SK-N-SH treated with all-trans-retinoic acid at 6 μM for 48 hours (cell line): ENCODE results near the gene ITGA5.

ENCODE experiments used
- ATAC-seq: fragments of 200-7000 bp; cut with Tn5 transposase; 3 replicates; pipeline ENCODE4 v1.9.1; 2020; ENCODE audit warnings: mild to moderate bottlenecking, moderate library complexity
- ARNTL ChIP-seq: fragments of 450-650 bp; formaldehyde crosslinking; IDR thresholded peaks from 2 replicates; pipeline ENCODE4 v1.5.0; 2020; ENCODE audit warnings: low read depth, mild to moderate bottlenecking, moderate library complexity, borderline replicate concordance
- BACH2 ChIP-seq: fragments of 250-450 bp; sonication (Bioruptor Pico); IDR thresholded peaks from 2 replicates; pipeline ENCODE4 v1.9.0; 2021; ENCODE audit warnings: mild to moderate bottlenecking, borderline replicate concordance
- CREB5 ChIP-seq: fragments of 250-450 bp; sonication (Bioruptor Pico); IDR thresholded peaks from 2 replicates; pipeline ENCODE4 v1.5.1; 2020; ENCODE audit warnings: low read depth, mild to moderate bottlenecking, moderate library complexity
- CSRNP3 ChIP-seq: fragments of 250-450 bp; sonication (Bioruptor Pico); IDR thresholded peaks from 2 replicates; pipeline ENCODE4 v1.5.1; 2021; ENCODE audit warnings: mild to moderate bottlenecking, moderate library complexity
- ESRRG ChIP-seq: fragments of 250-450 bp; sonication (Bioruptor Pico); IDR thresholded peaks from 2 replicates; pipeline ENCODE4 v1.6.1; 2021; ENCODE audit warnings: mild to moderate bottlenecking
- GLIS3 ChIP-seq: fragments of 250-450 bp; sonication (Bioruptor Pico); IDR thresholded peaks from 2 replicates; pipeline ENCODE4 v1.5.0; 2020; ENCODE audit warnings: mild to moderate bottlenecking, moderate library complexity
- ISL1 ChIP-seq: fragments of 250-450 bp; sonication (Bioruptor Pico); IDR thresholded peaks from 2 replicates; pipeline ENCODE4 v2.1.2; 2022; ENCODE audit warnings: mild to moderate bottlenecking, moderate library complexity
- PPARA ChIP-seq: fragments of 250-450 bp; sonication (Bioruptor Pico); IDR thresholded peaks from 2 replicates; pipeline ENCODE4 v1.5.0; 2020; ENCODE audit warnings: mild to moderate bottlenecking, borderline replicate concordance
- RARB ChIP-seq: fragments of 250-450 bp; sonication (Bioruptor Pico); IDR thresholded peaks from 2 replicates; pipeline ENCODE4 v1.8.0; 2021; ENCODE audit warnings: mild to moderate bottlenecking, moderate library complexity
- SNAI2 ChIP-seq: fragments of 250-450 bp; sonication (Bioruptor Pico); IDR thresholded peaks from 2 replicates; pipeline ENCODE4 v1.5.0; 2020; ENCODE audit warnings: mild to moderate bottlenecking, moderate library complexity
- TCF4 ChIP-seq: fragments of 250-450 bp; sonication (Bioruptor Pico); IDR thresholded peaks from 2 replicates; pipeline ENCODE4 v1.8.0; 2021; ENCODE audit warnings: mild to moderate bottlenecking, moderate library complexity, borderline replicate concordance
- TOX ChIP-seq: fragments of 250-450 bp; sonication (Bioruptor Pico); IDR thresholded peaks from 2 replicates; pipeline ENCODE4 v1.8.0; 2021; ENCODE audit warnings: mild to moderate bottlenecking, moderate library complexity, borderline replicate concordance
- ZC3H10 ChIP-seq: fragments of 250-450 bp; sonication (Bioruptor Pico); IDR thresholded peaks from 2 replicates; pipeline ENCODE4 v1.5.1; 2021; ENCODE audit warnings: mild to moderate bottlenecking, moderate library complexity
- ZFP3 ChIP-seq: fragments of 250-450 bp; sonication (Bioruptor Pico); IDR thresholded peaks from 2 replicates; pipeline ENCODE4 v1.5.0; 2020; ENCODE audit warnings: mild to moderate bottlenecking, moderate library complexity
- ZFP30 ChIP-seq: fragments of 450-650 bp; formaldehyde crosslinking; IDR thresholded peaks from 2 replicates; pipeline ENCODE4 v1.5.0; 2022; ENCODE audit warnings: mild to moderate bottlenecking, moderate library complexity
- ZNF565 ChIP-seq: fragments of 450-650 bp; formaldehyde crosslinking; conservative IDR thresholded peaks from 2 replicates; pipeline ENCODE4 v1.5.0; 2020; ENCODE audit warnings: low read depth, mild to moderate bottlenecking, moderate library complexity
- ZNF70 ChIP-seq: fragments of 450-650 bp; formaldehyde crosslinking; IDR thresholded peaks from 2 replicates; pipeline ENCODE4 v1.5.0; 2020; ENCODE audit warnings: mild to moderate bottlenecking, moderate library complexity
- ZNF8 ChIP-seq: fragments of 450-650 bp; formaldehyde crosslinking; IDR thresholded peaks from 2 replicates; pipeline ENCODE4 v1.5.0; 2020; ENCODE audit warnings: mild to moderate bottlenecking, moderate library complexity
- TF ChIP-seq, protein P1 (sequence below): fragments of 250-450 bp; sonication (Bioruptor Pico); IDR thresholded peaks from 2 replicates; pipeline ENCODE4 v1.8.0; 2020; ENCODE audit warnings: mild to moderate bottlenecking, moderate library complexity, borderline replicate concordance
- TF ChIP-seq, protein P2 (sequence below): fragments of 250-450 bp; sonication (Bioruptor Pico); IDR thresholded peaks from 2 replicates; pipeline ENCODE4 v1.8.0; 2021; ENCODE audit warnings: low read depth, mild to moderate bottlenecking, moderate library complexity, borderline replicate concordance

The ITGA5 gene

GRCh38 chr12:54357506-54358190, 61.4 kb downstream of the ITGA5 start:
- ATAC-seq = no peak

GRCh38 chr12:54356951-54357356, 62.1 kb downstream of the ITGA5 start:
- TF ChIP-seq ISL1 = no peak
- no peak for TF ChIP-seq ZFP30
- TF ChIP-seq ZFP3 (CRISPR knock-in tag) = no peak
- no peak for TF ChIP-seq ZNF70 (CRISPR knock-in tag)
- TF ChIP-seq BACH2 = no peak
- no peak for TF ChIP-seq ZC3H10
- no peak for TF ChIP-seq ZNF8 (CRISPR knock-in tag)
- no peak for TF ChIP-seq CSRNP3 (CRISPR knock-in tag)
- TF ChIP-seq CREB5 (CRISPR knock-in tag) = no peak
- no peak for TF ChIP-seq PPARA (CRISPR knock-in tag)
- TF ChIP-seq ARNTL (CRISPR knock-in tag) = no peak
- TF ChIP-seq RARB (CRISPR knock-in tag) = no peak
- no peak for TF ChIP-seq TCF4
- TF ChIP-seq GLIS3 = no peak
- TF ChIP-seq, protein P1, sequence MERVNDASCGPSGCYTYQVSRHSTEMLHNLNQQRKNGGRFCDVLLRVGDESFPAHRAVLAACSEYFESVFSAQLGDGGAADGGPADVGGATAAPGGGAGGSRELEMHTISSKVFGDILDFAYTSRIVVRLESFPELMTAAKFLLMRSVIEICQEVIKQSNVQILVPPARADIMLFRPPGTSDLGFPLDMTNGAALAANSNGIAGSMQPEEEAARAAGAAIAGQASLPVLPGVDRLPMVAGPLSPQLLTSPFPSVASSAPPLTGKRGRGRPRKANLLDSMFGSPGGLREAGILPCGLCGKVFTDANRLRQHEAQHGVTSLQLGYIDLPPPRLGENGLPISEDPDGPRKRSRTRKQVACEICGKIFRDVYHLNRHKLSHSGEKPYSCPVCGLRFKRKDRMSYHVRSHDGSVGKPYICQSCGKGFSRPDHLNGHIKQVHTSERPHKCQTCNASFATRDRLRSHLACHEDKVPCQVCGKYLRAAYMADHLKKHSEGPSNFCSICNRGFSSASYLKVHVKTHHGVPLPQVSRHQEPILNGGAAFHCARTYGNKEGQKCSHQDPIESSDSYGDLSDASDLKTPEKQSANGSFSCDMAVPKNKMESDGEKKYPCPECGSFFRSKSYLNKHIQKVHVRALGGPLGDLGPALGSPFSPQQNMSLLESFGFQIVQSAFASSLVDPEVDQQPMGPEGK (CRISPR knock-in tag) = no peak
- no peak for TF ChIP-seq ZNF565 (CRISPR knock-in tag)
- TF ChIP-seq, all 23 proteins: peak for 0
- no peak for ATAC-seq

More at GRCh38 chr12:54357506-54358190, 61.4 kb downstream of the ITGA5 start:
- TF ChIP-seq, protein P1 (CRISPR knock-in tag) = no peak
- TF ChIP-seq, protein P2, sequence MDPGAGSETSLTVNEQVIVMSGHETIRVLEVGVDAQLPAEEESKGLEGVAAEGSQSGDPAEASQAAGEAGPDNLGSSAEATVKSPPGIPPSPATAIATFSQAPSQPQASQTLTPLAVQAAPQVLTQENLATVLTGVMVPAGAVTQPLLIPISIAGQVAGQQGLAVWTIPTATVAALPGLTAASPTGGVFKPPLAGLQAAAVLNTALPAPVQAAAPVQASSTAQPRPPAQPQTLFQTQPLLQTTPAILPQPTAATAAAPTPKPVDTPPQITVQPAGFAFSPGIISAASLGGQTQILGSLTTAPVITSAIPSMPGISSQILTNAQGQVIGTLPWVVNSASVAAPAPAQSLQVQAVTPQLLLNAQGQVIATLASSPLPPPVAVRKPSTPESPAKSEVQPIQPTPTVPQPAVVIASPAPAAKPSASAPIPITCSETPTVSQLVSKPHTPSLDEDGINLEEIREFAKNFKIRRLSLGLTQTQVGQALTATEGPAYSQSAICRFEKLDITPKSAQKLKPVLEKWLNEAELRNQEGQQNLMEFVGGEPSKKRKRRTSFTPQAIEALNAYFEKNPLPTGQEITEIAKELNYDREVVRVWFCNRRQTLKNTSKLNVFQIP = no peak
- no peak for TF ChIP-seq ESRRG (CRISPR knock-in tag)
- TF ChIP-seq ZFP30 = no peak
- no peak for TF ChIP-seq ZNF565 (CRISPR knock-in tag)
- TF ChIP-seq ZNF70 (CRISPR knock-in tag) = no peak
- TF ChIP-seq PPARA (CRISPR knock-in tag) = no peak
- no peak for TF ChIP-seq GLIS3
- no peak for TF ChIP-seq CREB5 (CRISPR knock-in tag)
- no peak for TF ChIP-seq SNAI2
- TF ChIP-seq TOX (CRISPR knock-in tag) = no peak
- TF ChIP-seq ZFP3 (CRISPR knock-in tag) = no peak
- TF ChIP-seq BACH2 = no peak
- no peak for TF ChIP-seq CSRNP3 (CRISPR knock-in tag)
